ENCODE data around the gene GRIN3A.

DNA sequence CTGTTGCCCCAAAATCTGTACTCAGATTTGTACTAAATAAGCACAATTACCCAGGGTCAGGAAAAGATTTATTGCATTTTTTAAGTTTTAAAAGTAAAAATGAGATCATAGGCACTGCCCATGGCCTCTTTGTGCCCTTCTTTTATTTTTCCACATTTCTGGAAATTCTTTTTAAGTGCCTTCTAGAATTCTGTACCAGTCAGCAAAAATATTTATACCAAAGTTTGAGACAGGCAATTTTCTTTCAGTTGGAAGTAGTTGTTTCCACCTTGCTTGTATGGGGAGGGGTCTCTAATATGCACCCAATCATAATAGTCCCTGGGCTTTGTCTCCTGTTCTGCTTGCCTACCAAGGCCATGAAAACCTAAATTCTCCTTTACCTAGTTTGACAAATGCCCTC lies 210.4 kb downstream of the GRIN3A start:
- TF ChIP-seq, protein P1, sequence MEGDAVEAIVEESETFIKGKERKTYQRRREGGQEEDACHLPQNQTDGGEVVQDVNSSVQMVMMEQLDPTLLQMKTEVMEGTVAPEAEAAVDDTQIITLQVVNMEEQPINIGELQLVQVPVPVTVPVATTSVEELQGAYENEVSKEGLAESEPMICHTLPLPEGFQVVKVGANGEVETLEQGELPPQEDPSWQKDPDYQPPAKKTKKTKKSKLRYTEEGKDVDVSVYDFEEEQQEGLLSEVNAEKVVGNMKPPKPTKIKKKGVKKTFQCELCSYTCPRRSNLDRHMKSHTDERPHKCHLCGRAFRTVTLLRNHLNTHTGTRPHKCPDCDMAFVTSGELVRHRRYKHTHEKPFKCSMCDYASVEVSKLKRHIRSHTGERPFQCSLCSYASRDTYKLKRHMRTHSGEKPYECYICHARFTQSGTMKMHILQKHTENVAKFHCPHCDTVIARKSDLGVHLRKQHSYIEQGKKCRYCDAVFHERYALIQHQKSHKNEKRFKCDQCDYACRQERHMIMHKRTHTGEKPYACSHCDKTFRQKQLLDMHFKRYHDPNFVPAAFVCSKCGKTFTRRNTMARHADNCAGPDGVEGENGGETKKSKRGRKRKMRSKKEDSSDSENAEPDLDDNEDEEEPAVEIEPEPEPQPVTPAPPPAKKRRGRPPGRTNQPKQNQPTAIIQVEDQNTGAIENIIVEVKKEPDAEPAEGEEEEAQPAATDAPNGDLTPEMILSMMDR (IDR thresholded peaks at IDR 0.05): no peak
- TF ChIP-seq EZH2phosphoT487 (IDR thresholded peaks at IDR 0.05): no peak
- TF ChIP-seq EZH2 (IDR thresholded peaks at IDR 0.05): no peak
